Gastrocnemius medialis (tissue), 4 donors: ENCODE measurements around the gene MFAP4. TPM values are rescaled to one million over a fixed set of nuclear protein-coding genes. Genes with fewer than 3 reads are reported as not detected.

Source experiments
- ATAC-seq, 2 donors: fragments of 150-250 bp; one replicate each; pipeline ENCODE4 v1.9.1; 2016
- DNase-seq, 2 donors: peaks; one replicate each; pipeline ENCODE4 v3.0.0-alpha.2; 2019
- H3K27ac ChIP-seq, 4 donors: fragments of 200-600 bp; sonication (generic); 1 replicate in 1 of 4; 2 replicates in 3 of 4; pipeline ENCODE4 v1.5.1; 2016 to 2018; ENCODE audit warnings: mild to moderate bottlenecking in 2 of 4, moderate library complexity in 1 of 4
- H3K27me3 ChIP-seq, 3 donors: fragments of 200-600 bp; sonication (generic) in 2 of 3; 1 replicate in 1 of 3; 2 replicates in 2 of 3; pipeline versions ENCODE4 v1.5.1 to v1.6.0; 2016 to 2019; ENCODE audit warnings: mild to moderate bottlenecking in 1 of 3, moderate library complexity in 1 of 3
- H3K36me3 ChIP-seq, 2 donors: fragments of 200-600 bp; sonication (generic) in 1 of 2; one replicate each; pipeline ENCODE4 v1.5.1; 2017 to 2018
- H3K4me1 ChIP-seq, 2 donors: fragments of 200-600 bp; sonication (generic) in 1 of 2; one replicate each; pipeline ENCODE4 v1.5.1; 2016 to 2017; ENCODE audit warnings: mild to moderate bottlenecking in 2 of 2
- H3K4me3 ChIP-seq, 4 donors: fragments of 200-600 bp; sonication (generic) in 3 of 4; 1 replicate in 1 of 4; 2 replicates in 3 of 4; pipeline ENCODE4 v1.5.1; 2016 to 2019; ENCODE audit warnings: mild to moderate bottlenecking in 2 of 4
- H3K9me3 ChIP-seq, 3 donors: fragments of 200-600 bp; sonication (generic) in 2 of 3; 1 replicate in 1 of 3; 2 replicates in 2 of 3; pipeline ENCODE4 v1.5.1; 2016 to 2019
- CTCF ChIP-seq, 5 experiments: fragments of 450-650 bp in 3 of 5; fragments of 200-600 bp in 2 of 5; sonication (generic) in 2 of 5; IDR thresholded peaks in 4 of 5; conservative IDR thresholded peaks in 1 of 5; 1 replicate in 4 of 5; 2 replicates in 1 of 5; pipeline ENCODE4 v1.5.1; 2016 to 2019; ENCODE audit warnings: antibody characterized with exemption in 5 of 5, mild to moderate bottlenecking in 3 of 5, moderate library complexity in 3 of 5
- POLR2A ChIP-seq, 2 donors: fragments of 450-650 bp; IDR thresholded peaks; one replicate each; pipeline ENCODE4 v1.6.1; 2017; ENCODE audit warnings: antibody characterized with exemption in 2 of 2, mild to moderate bottlenecking in 2 of 2, moderate library complexity in 2 of 2
- in situ Hi-C, 4 donors: fragments of 200-750 bp; cut with MboI; loops; one replicate each; pipeline versions ENCODE4 v1.15.0 to v1.8.0; 2017; ENCODE audit warnings: low sequenced_read_pairs in 4 of 4
- intact Hi-C: fragments of 100-400 bp; cut with DNase I; formaldehyde crosslinking; loops from one replicate; pipeline ENCODE4 v1.15.1; 2023; ENCODE audit warnings: low total_unique reads
- total RNA-seq, 4 donors: library from RNA; depleted of rRNA; stranded (reverse); fragments of >200 nt; gene quantifications; one replicate each; pipeline versions ENCODE4 v1.1.0 to v1.2.3, GENCODE V29; 2016

Gene MFAP4
- total RNA-seq, 4 donors from 2014 or later = 11.0 to 22.7 (median 14.8) TPM

GRCh38 chr17:19362277-19363113, 24.5 kb downstream of the MFAP4 start, which contains the start of gene B9D1:
Gene B9D1, minus strand, starts transcription at chr17:19362723. Its CDS starts 154 bp downstream, at chr17:19362569.
- H3K27ac ChIP-seq = peak within 1 kb of the TSS; percentile 79 to 92 (median 84)
- H3K27me3 ChIP-seq = no peaks in the 10 kb centered on the region
- no peaks in the 10 kb centered on the region for H3K36me3 ChIP-seq
- H3K4me1 ChIP-seq = peaks cover 4 to 9% of the 10 kb centered on the region in 2 donors
- DNase-seq = peak; percentile 86 to 93
- TF ChIP-seq POLR2A (IDR thresholded peaks at IDR 0.05) (peak in 1 of 2 donors; percentile 44), CTCF (IDR thresholded peaks at IDR 0.05 in 4 of 5, conservative IDR thresholded peaks at IDR 0.05 in 1 of 5) (peak; percentile 99)
- intact Hi-C loops (loop anchor here (1.0 to 5.0 kb wide), 5 partner anchors 16 to 404 kb away; partner anchors contain the start of genes ALDH3A2 and MAPK7), in situ Hi-C loops (loop anchor here (5.0 to 25.0 kb wide), 4 partner anchors 85 to 402 kb away; partner anchors contain the start of gene ALDH3A2 (in 1 of the 4))
- no peaks in the 10 kb centered on the region for H3K9me3 ChIP-seq
- peak; percentile 96 to 97 for ATAC-seq
- H3K4me3 ChIP-seq = peak within 1 kb of the TSS; percentile 60 to 86 (median 72)

- Histone ChIP-seq H3K27ac (peak overlapping the region; percentile 79 to 92 (median 84)), H3K4me1 (peaks cover 4 to 9% of the 10 kb centered on the region in 2 donors), H3K4me3 (peak overlapping the region; percentile 60 to 86 (median 72)), H3K9me3 (no peaks in the 10 kb centered on the region), H3K27me3 (no peaks in the 10 kb centered on the region), H3K36me3 (no peaks in the 10 kb centered on the region)
- TF ChIP-seq CTCF (IDR thresholded peaks at IDR 0.05 in 4 of 5, conservative IDR thresholded peaks at IDR 0.05 in 1 of 5) (no peak), POLR2A (IDR thresholded peaks at IDR 0.05) (no peak)
- intact Hi-C loops = loop anchor here (1.0 to 5.0 kb wide), 5 partner anchors 16 to 405 kb away; partner anchors contain the start of genes ALDH3A2 and MAPK7
- no peak for ATAC-seq
- no peak for DNase-seq
- in situ Hi-C loops = loop anchor here (5.0 to 25.0 kb wide), 4 partner anchors 85 to 403 kb away; partner anchors contain the start of gene ALDH3A2 (in 1 of the 4)
Observed at GRCh38 chr17:19361944-19362276, 25.1 kb downstream of the MFAP4 start.

- Histone ChIP-seq H3K9me3 (no peaks in the 10 kb centered on the region), H3K27me3 (no peaks in the 10 kb centered on the region), H3K4me3 (no peak overlapping the region), H3K36me3 (no peaks in the 10 kb centered on the region), H3K27ac (peak overlapping the region in 1 of 4 donors; percentile 87), H3K4me1 (peaks cover 4 to 9% of the 10 kb centered on the region in 2 donors)
- in situ Hi-C loops (loop anchor here (5.0 to 25.0 kb wide), 4 partner anchors 86 to 403 kb away; partner anchors contain the start of gene ALDH3A2 (in 1 of the 4)), intact Hi-C loops (loop anchor here (5.0 kb wide), 2 partner anchors 286 to 391 kb away; partner anchors contain the start of gene ALDH3A2)
- DNase-seq = no peak
- TF ChIP-seq POLR2A (IDR thresholded peaks at IDR 0.05) (no peak), CTCF (IDR thresholded peaks at IDR 0.05 in 4 of 5, conservative IDR thresholded peaks at IDR 0.05 in 1 of 5) (no peak)
- no peak for ATAC-seq
Observed at GRCh38 chr17:19361326-19361725, 25.7 kb downstream of the MFAP4 start.

GRCh38 chr17:19360772-19361171, 26.2 kb downstream of the MFAP4 start:
- intact Hi-C loops = loop anchor here (5.0 kb wide), 2 partner anchors 287 to 392 kb away; partner anchors contain the start of gene ALDH3A2
- TF ChIP-seq POLR2A (IDR thresholded peaks at IDR 0.05) = no peak
- TF ChIP-seq CTCF (IDR thresholded peaks at IDR 0.05 in 4 of 5, conservative IDR thresholded peaks at IDR 0.05 in 1 of 5) = no peak

More at GRCh38 chr17:19360772-19361171, 26.2 kb downstream of the MFAP4 start:
- ATAC-seq = no peak
- no peaks in the 10 kb centered on the region for H3K9me3 ChIP-seq
- H3K4me1 ChIP-seq = peaks cover 4 to 9% of the 10 kb centered on the region in 2 donors
- DNase-seq = no peak
- H3K4me3 ChIP-seq = no peak overlapping the region
- H3K36me3 ChIP-seq = no peaks in the 10 kb centered on the region
- in situ Hi-C loops = loop anchor here (5.0 to 25.0 kb wide), 4 partner anchors 87 to 404 kb away; partner anchors contain the start of gene ALDH3A2 (in 1 of the 4)
- no peak overlapping the region for H3K27ac ChIP-seq
- H3K27me3 ChIP-seq = no peaks in the 10 kb centered on the region
